Stimulated activated CD8-positive, alpha-beta memory T cell treated with anti-CD3 and anti-CD28 coated beads, Interleukin-2, amount 100 ng/mL, for 1 hour (primary cell): Measurements from ENCODE around the gene DYRK1A.
"Not testable (repeated sequence)": the region's sequence is repeated elsewhere in the genome, so short reads cannot be mapped to it uniquely, and the experiment has no call there.

Experiments used
- DNase-seq, 2 donors: peaks; one replicate each; pipeline ENCODE4 v3.0.0-alpha.2; 2020; ENCODE audit warnings: low read depth in 2 of 2

DYRK1A gene

DNA sequence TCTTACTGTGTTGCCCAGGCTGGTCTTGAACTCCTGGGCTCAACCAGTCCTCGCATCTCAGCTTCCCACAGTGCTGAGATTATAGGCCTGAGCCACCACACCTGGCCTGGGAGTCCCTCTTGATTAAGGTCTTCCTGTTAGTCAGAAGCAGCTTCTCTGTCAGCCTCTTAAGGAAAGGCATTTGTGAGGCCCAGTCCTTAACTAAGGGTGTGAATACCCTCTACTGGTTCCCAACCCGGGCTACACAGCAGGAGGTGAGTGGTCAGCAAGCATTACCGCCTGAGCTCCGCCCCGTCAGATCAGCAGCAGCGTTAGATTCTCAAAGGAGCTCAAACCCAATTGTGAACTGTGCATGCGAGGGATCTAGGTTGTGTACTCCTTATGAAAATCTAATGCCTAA, 117.2 kb downstream of the DYRK1A start:
- no peak for DNase-seq

DNA sequence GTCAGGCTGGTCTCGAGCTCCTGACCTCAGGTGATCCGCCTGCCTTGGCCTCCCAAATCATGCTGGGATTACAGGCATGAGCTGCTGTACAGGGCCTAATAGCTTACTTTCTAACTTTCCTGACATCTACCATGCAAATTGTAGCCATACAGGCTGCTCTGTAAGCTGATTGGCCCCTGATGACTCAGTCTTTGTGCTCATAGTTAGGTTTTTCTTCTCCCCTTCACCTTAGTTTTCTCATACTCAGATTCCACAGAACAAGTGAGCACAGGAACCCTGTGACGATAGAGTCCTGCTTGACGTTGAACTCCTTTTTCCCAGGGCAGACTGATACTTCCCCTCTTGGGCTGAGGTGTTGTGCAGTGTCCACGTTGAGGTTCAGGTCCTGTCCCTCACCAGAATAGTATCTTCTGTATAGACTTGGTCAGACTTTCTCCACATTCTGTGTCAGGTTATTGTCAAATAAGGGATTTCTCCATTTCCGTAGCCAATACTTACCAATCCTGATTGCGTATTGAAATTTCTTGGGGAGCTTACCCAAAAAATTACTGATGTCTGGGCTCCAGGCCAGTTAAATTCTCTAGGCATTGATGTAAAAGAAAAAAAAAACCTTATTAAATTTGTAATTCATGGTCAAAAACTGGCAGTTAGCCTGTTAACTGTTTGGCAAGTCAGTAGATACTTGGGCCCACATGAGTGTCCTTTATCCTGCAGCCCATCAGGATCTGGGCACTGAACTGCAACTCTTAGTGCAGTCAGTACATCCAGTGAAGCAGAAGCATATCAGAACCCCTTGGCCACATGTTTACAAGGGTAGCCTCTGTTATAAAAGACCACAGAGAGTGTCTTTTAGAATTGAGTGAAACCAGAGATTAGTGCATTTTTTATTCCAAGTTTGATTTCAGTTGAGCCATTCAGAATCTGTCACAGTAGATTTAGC, 118.2 kb downstream of the DYRK1A start:
- DNase-seq, result no peak

DNA sequence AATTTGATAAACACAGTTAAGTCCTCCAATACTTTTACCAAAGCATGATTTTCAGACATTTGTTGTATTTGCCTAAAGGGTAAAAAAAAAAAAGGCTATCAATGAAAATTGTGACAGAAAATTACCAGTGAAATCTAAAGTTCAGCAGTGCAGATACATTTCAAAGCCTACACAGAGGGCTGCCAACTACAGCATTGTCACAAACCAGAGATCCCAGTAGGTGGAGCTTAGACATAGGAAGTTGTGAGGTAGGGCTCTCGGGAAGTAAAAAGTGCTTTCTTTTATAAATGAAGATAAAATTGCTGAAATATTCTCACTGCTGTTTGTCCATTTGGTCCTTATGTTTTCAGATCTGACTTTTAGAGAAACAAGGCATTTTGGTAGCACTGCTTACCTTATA, 123.0 kb downstream of the DYRK1A start:
- no peak for DNase-seq

DNA sequence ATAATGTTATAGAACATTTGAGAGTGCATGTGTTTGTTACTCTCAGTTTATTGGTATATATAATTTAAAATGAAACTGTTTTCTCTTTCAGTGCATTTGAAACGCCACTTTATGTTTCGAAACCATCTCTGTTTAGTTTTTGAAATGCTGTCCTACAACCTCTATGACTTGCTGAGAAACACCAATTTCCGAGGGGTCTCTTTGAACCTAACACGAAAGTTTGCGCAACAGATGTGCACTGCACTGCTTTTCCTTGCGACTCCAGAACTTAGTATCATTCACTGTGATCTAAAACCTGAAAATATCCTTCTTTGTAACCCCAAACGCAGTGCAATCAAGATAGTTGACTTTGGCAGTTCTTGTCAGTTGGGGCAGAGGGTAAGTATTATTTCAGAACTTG, 123.5 kb downstream of the DYRK1A start:
- DNase-seq, result no peak

DNA sequence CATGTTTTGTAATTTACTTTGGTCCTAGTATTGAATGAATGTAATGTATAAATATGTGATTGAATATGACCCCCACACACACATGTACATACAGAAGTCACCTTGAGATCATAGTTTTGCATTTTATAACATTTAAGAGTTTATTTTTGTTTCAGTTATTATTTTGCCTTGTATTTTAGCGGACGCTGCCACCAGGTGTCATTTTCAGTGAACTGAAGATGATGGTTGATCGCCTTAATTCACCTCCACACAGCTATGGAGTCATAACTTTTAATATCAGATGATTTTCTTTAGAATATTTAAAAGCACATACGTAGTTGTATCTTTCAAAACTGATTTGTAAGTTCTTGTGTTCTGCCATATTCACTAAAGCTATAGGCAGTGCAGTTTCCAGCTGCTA, 130.4 kb downstream of the DYRK1A start:
- DNase-seq, result no peak

DNA sequence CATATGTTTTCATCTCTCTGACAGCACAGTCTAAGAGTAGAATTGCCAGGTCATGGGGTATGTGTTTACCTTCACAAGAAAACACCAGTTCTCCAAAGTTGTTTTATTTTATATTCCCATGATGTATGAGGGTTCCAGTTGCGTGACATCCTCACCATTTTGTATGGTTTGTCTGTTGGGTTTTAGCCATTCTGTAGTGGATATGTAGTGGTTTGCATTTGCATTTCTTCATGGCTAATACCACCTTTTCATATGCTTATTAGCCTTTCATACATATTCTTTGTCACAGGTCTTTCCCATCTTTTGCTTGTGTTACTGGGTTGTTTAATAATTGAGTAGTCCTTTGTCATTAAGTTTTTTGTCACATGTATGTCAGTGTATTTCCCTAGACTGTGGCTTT, 132.1 kb downstream of the DYRK1A start:
- DNase-seq, result no peak

DNA sequence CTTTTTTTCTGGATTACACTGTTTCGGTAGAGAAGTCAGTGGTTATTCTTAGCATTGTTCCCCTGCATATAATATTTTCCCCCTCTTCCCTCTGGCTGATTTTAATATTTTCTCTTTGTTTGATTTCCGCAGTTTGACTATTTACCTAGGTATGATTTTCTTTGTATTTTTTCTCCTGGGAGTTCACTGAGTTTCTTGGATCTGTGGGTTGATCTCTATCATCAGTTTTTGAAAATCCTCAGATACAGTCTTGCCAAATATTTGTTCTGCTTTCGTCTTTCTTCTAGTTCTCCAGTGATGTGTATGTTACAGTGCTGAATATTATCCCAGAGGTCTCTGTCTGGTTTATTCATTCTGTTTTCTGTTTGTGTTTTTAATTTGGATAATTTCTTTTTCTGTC, 136.4 kb downstream of the DYRK1A start:
- no peak for DNase-seq

DNA sequence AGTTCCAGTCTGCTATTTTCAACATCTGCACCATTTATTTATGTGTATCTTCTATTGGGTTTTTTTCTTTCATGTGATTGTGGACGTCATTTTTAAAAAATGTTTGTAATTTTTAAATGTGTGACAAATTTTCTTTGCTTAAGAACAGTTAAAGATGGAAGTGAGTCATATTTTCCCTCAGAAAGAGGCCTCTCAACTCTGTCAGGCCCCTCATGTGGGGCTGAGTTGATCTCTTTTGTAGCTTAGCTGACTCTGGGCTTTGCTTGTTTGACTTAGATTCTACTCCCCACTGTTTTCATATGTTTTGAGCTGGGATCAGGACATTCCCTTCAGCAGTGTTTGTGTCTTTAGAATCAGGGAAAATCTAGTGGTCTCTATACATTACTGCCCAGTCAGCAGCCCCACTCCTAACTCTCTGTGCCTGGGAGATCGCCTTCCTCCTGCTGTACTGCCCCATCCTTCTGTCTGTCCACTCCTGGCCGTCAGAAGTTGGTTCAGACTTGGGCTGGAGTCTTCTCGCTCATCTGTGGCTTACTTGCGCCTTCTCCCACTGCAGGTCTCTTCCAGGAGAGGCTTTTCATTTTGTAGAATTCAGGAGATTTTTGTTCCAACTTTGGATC, 137.4 kb downstream of the DYRK1A start:
- DNase-seq, result no peak

DNA sequence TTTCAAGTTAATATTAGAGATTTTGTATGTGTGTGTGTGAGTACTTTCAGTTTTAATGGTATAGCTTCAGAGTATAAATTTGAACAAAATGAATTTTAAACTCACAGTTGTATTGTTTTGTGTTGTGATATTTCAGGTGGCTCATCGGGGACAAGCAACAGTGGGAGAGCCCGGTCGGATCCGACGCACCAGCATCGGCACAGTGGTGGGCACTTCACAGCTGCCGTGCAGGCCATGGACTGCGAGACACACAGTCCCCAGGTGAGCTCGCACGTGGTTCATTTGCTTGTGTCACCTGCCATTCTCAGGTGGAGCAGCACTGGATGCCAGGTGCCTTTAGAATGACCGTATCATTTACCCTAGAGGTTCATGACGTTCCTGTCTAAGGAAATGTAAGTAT, 139.4 kb downstream of the DYRK1A start:
- no peak for DNase-seq

DNA sequence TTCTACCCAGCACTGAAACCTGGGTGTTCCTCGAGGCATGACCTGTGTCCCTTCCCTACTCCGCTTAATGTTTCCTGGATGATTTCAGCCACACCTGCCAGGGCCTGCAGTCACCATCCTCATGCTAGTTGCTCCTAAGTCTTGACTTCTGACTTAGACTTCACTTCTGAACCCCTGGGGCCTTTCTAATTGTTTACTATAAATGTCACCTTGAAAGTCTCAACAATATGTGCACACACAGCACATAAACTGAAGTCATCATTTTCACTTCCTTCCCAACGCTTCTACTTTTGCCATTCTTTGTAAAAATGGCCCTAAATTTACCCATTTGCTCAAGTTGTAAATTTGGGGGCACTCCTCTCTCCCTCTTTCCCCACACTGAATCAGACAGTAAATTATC, 141.1 kb downstream of the DYRK1A start:
- no peak for DNase-seq

DNA sequence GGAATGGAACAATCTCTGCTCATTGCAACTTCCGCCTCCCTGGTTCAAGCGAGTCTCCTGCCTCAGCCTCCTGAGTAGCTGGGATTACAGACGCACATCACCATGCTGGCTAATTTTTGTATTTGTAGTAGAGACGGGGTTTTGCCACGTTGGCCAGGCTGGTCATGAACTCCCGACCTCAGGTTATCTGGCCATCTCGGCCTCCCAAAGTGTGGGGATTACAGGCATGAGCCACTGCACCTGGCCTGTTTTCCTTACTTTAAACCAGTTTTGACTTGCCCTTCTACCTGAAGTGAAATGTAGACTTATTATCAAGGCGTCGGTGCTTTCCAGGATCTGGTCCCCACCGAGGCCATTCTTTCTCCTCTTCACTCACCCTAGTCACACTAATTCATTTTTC, 141.8 kb downstream of the DYRK1A start:
- no peak for DNase-seq

DNA sequence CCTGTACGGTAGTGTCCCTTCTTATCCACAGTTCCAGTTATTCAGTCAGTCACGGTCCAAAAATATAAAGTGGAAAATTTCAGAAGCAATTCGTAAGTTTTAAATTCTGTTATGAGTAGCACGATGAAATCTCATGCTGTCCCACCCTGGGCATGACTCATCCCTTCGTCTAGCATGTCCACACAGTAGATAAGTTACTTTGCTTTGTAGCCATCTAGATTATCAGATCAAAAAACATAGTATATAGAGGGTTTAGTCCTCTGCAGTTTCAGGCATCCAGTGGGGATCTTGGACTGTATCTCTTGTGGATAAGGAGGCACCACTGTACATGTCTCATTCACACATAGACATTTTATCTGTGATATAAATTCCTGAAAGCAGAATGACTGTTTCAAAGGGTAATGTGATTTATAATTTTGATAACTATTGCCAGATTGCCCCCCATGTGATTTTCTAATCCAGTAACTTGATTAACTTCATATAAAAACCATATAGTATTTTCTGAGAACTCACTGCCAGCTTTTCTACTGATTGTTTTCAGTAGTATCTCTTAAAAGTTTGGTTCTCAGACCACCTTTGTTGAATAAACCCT, 143.3 kb downstream of the DYRK1A start:
- no peak for DNase-seq

DNA sequence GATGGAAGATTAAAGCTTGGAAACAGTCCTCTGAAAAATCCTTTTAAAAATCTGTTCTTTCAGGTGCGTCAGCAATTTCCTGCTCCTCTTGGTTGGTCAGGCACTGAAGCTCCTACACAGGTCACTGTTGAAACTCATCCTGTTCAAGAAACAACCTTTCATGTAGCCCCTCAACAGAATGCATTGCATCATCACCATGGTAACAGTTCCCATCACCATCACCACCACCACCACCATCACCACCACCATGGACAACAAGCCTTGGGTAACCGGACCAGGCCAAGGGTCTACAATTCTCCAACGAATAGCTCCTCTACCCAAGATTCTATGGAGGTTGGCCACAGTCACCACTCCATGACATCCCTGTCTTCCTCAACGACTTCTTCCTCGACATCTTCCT, 145.3 kb downstream of the DYRK1A start:
- DNase-seq, result no peak

DNA sequence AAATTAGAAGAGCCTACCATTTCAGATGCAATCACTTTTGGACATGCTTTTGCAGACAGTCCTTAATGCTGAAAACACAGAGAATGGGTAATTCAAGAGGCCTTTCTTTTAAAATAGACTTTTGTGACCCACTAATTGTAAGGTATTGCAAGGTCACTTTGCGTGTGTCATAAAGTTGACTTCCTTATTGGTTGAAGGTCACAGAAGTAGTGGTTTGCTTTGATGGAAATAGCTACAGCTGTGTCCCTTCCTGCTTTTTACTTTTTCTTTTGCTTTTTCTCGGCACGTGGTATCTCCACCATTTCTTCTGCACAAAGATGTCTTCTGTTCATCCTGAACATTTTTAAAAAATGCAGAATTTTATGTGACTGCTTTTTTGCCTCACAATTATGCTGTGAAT, 146.8 kb downstream of the DYRK1A start:
- no peak for DNase-seq

DNA sequence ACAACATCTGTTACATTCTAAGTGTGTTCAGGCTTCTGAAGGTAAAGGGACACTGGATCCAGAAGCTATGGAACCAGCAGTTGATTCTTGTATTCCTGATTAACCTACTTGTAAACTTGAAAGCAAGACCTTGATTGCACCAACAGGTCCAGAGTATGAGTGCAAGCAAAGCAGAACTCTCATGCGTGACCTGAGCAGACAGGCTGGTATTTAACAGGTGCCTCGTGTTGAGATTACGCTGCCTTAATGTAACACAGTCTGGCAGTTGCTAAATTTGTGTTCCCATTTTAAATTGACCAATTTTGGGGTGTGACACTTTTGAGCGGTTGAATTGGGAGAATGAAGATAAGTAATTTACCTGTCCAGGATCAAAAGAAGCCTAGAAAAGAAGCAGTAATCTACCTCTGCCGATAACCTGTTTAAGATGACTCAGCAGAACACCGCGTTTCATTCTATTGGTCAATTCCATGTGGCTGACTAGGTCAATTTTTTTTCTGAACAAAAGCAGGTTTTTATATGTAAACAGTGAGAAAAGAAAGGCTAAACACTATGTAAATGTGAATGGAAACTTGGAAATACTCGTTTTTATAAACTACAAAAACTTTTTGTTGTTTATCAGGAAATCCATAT, 147.6 kb downstream of the DYRK1A start:
- no peak for DNase-seq

DNA sequence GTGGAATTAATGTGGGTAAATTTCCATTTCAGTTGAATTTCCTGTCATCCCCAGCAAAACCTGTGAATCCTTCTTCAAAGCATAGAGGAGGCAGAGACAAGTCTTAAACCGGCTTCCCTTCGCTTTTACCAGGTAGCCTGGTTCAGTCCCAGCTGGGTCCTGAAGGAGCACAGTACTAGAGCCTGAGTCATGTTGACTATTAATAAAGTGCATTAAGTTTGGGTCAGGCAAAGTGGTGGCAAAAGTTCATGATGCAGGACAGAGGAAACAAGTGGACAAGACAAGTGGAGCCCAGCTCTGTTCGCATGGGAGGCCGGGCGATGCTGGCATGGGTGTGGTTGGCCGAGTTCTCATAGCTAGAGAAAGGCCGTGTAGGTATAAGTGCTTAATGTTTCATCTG, 150.4 kb downstream of the DYRK1A start:
- no peak for DNase-seq

DNA sequence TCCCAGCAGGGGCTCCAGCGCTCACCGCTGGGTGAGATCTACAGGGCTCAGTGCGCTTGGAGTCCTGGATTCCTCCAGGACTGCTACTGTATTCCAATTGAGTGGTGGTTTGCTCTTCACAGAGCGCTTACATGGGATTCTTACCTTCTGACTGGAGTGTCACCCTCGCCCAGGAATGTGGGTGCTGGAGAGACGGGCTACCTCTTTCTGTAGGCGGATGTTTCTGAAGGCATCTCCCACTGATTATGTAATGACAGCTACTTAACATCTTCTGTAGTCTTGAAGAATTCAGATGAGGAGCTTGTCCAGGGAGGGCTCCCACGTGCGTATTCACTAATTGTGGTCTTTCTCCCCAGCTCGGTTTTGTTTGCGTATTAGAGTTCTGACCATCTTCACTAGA, 154.2 kb downstream of the DYRK1A start:
- DNase-seq, result no peak

DNA sequence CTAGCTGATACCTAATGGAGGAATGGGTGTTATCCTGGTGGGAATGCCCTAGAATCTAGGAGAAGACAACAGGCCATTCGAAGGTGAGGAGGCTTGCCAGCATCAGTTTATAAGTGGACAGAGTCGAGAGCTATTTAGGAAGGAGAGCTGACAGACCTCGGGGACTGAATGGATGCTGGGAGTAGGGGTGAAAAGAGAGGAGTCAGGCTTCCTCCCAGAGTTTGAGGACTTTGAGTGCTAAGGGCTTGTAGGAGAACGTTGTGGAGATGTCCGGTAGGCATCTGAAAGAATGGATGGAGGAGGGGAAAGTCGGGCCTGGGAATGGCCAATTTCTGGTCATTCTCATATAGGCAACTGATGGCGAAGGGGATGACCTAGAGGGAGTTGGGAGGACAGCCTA, 155.1 kb downstream of the DYRK1A start:
- DNase-seq, result no peak

DNA sequence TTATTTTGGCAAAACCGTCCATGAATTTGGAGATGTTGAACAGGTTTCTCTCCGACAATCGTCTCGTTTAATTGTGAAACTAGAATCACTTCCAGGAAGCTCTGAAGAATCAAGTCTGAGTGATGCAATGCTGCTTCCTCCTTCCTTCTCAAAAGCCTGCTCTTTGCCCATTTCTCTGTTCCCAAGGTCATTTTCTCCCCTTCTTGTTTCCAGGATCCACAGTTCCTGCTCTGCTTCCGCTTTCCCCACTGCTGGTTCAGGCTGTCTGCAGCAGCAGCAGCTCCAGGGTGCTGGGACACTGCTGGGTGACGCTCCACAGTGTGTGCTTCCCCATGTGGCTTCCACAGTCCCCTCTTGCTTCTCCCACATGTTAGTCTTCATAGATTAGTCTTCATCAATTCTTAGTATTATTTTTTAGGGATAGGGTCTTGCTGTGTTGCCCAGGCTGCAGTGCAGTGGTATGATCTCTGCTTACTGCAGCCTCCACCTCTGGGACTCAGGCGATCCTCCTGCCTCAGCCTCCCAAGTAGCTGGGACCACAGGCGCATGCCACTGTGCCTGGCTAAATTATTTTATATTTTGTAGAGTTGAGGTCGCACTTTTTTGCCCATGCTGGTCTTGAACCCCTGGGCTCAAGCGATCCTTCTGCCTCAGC, 156.2 kb downstream of the DYRK1A start:
- DNase-seq, result no peak

DNA sequence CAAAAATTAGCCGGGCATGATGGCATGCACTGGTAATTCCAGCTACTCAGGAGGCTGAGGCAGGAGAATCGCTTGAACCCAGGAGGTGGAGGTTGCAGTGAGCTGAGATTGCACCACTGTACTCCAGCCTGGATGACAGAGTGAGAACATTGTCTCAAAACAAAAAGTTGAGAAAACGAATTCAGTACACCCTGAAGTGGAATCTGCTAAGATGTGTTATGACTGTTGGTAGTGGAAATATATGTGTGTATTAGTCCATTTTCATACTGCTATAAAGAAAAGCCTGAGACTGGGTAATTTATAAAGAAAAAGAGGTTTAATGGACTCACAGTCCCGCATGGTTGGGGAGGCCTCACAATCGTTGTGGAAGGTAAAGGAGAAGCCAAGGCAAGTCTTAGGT, 158.4 kb downstream of the DYRK1A start:
- DNase-seq, result not testable (repeated sequence)

DNA sequence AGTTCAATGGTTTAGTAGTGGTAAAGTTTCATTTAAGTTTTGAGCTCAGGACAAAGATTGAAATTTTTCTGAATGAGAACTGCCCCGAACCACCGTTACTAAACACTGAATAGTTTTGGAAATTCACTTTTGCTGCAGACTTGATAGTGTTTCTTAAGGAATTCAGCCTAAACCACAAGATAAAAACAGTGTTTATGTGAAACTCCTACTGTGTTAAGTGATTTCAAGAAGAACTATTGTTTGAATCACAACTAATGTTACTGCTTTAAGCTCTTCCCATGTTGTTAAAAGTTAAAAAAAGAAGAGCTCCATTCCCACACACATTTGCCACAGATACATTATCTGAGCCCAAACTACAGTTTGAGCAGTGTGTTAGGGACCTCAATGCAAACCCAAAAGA, 159.2 kb downstream of the DYRK1A start:
- DNase-seq, result no peak

DNA sequence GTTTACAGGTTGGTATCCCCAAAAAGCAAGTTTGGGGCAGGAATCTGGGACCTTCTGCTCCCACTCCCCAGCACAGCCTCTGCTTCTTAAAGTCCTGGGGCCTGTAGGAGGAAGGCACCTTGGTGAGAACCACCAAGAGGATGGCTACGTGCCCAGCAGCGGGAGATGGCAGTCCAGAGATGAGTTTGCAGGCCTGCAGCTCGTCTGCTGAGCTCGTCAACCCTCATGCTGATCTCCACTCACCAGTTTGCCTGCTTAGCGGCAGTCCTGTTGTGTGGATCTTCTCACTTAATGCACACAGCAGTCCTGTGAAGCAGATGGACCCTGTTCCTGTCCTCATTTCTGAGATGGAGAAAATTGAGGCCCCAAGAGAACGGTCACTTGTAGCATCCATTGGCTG, 160.5 kb downstream of the DYRK1A start:
- DNase-seq, result no peak
